H1 (cell line): ENCODE measurements around the gene ADGRV1. TPM values are rescaled to one million over a fixed set of nuclear protein-coding genes. Genes with fewer than 3 reads are reported as not detected.

Experiments
- CTCF ChIA-PET: fragments of 300-600 bp; sonication (Branson Sonifier 250); formaldehyde crosslinking; loops from one replicate; lab custom pipeline; 2021; ENCODE audit not compliant: partially characterized antibody; lab: Charles Lee
- POLR2A ChIA-PET: fragments of 300-600 bp; sonication (Branson Sonifier 250); formaldehyde crosslinking; loops from one replicate; lab custom pipeline; 2021; ENCODE audit warnings: inconsistent platforms; ENCODE audit not compliant: partially characterized antibody; lab: Charles Lee
- DNase-seq, 2 experiments: peaks; one replicate each; pipeline versions ENCODE4 v3.0.0 to v3.0.0-alpha.2; 2010 to 2022; ENCODE audit warnings: low spot score in 2 of 2, low read depth in 1 of 2, mixed read lengths in 1 of 2
- FAIRE-seq: peaks from 2 replicates; lab custom pipeline; 2011; peaks lifted over from hg19 to GRCh38; lab: Jason Lieb, UNC
- H2AFZ ChIP-seq: 2 replicates; pipeline ENCODE4 v1.8.1; 2012; ENCODE audit warnings: low read length, inconsistent platforms
- H2AK5ac ChIP-seq: 2 replicates; pipeline ENCODE4 v1.6.1; 2013; ENCODE audit warnings: low read depth, low read length
- H2BK120ac ChIP-seq: replicated peaks from 2 replicates; pipeline ENCODE3; 2013; ENCODE audit warnings: low read depth, low read length, inconsistent platforms
- H2BK12ac ChIP-seq: 2 replicates; pipeline ENCODE4 v1.6.1; 2013; ENCODE audit warnings: low read depth, low read length
- H2BK15ac ChIP-seq: 2 replicates; pipeline ENCODE4 v1.6.1; 2013; ENCODE audit warnings: low read length
- H2BK20ac ChIP-seq: 2 replicates; pipeline ENCODE4 v1.6.1; 2013; ENCODE audit warnings: low read length
- H2BK5ac ChIP-seq: 2 replicates; pipeline ENCODE4 v1.6.1; 2013; ENCODE audit warnings: low read depth, low read length
- H3K14ac ChIP-seq: 2 replicates; pipeline ENCODE4 v1.6.1; 2013; ENCODE audit warnings: inconsistent platforms; ENCODE audit not compliant: insufficient read length
- H3K18ac ChIP-seq: 2 replicates; pipeline ENCODE4 v1.6.1; 2013; ENCODE audit warnings: low read length; ENCODE audit errors: extremely low read depth
- H3K23ac ChIP-seq: 2 replicates; pipeline ENCODE4 v1.6.1; 2013; ENCODE audit warnings: inconsistent platforms; ENCODE audit not compliant: insufficient read length
- H3K23me2 ChIP-seq: 2 replicates; pipeline ENCODE4 v1.6.1; 2013; ENCODE audit warnings: low read depth, low read length
- H3K27ac ChIP-seq: 2 replicates; pipeline ENCODE4 v1.6.1; 2011; ENCODE audit warnings: low read depth, low read length, inconsistent platforms
- H3K27me3 ChIP-seq, 4 experiments: replicated peaks in 1 of 4; 1 replicate in 1 of 4; 2 replicates in 3 of 4; pipeline versions ENCODE4 v1.6.1 to v1.8.1; 2011 to 2013; ENCODE audit warnings: low read length in 3 of 4, mild to moderate bottlenecking in 3 of 4, inconsistent platforms in 2 of 4, mixed read lengths in 2 of 4, moderate library complexity in 1 of 4; ENCODE audit not compliant: control insufficient read depth in 3 of 4, insufficient read depth in 3 of 4; ENCODE audit errors: extremely low read depth in 1 of 4
- H3K36me3 ChIP-seq, 4 experiments: 2 replicates each; pipeline versions ENCODE4 v1.6.1 to v1.8.1; 2011 to 2013; ENCODE audit warnings: mild to moderate bottlenecking in 4 of 4, low read length in 3 of 4, moderate library complexity in 2 of 4, control low read depth in 1 of 4, inconsistent platforms in 1 of 4; ENCODE audit not compliant: insufficient read depth in 4 of 4, control insufficient read depth in 2 of 4
- H3K4ac ChIP-seq: replicated peaks from 2 replicates; pipeline ENCODE3; 2013; ENCODE audit warnings: low read length, low read depth, mixed read lengths, inconsistent platforms; ENCODE audit not compliant: insufficient read length
- H3K4me1 ChIP-seq, 4 experiments: replicated peaks in 1 of 4; 1 replicate in 1 of 4; 2 replicates in 3 of 4; pipeline versions ENCODE4 v1.6.1 to v1.8.1; 2011 to 2013; ENCODE audit warnings: low read length in 3 of 4, inconsistent platforms in 2 of 4, mixed read lengths in 1 of 4; ENCODE audit not compliant: insufficient read depth in 4 of 4, control insufficient read depth in 3 of 4
- H3K4me2 ChIP-seq, 2 experiments: 2 replicates each; pipeline versions ENCODE4 v1.6.1 to v1.8.1; 2011 to 2013; ENCODE audit warnings: low read depth in 2 of 2, low read length in 2 of 2, control low read depth in 1 of 2, inconsistent platforms in 1 of 2, mild to moderate bottlenecking in 1 of 2; ENCODE audit not compliant: insufficient read depth in 1 of 2
- H3K4me3 ChIP-seq, 4 experiments: fragments of 200-600, 300-600 bp in 1 of 4; sonication (generic), shearing (Covaris generic), sonication (Bioruptor Twin) in 1 of 4; 2 replicates each; pipeline versions ENCODE4 v1.5.1 to v1.8.1; 2011 to 2016; ENCODE audit warnings: low read length in 4 of 4, low read depth in 3 of 4, control low read depth in 2 of 4, inconsistent platforms in 2 of 4, mild to moderate bottlenecking in 2 of 4, mixed read lengths in 1 of 4, moderate library complexity in 1 of 4; ENCODE audit not compliant: insufficient read depth in 2 of 4; ENCODE audit errors: extremely low read depth in 1 of 4
- H3K56ac ChIP-seq: replicated peaks from 2 replicates; pipeline ENCODE3; 2013; ENCODE audit warnings: low read depth, mild to moderate bottlenecking, mixed read lengths, low read length, inconsistent platforms; ENCODE audit not compliant: insufficient read length
- H3K79me1 ChIP-seq: 2 replicates; pipeline ENCODE4 v1.6.1; 2013; ENCODE audit warnings: low read depth, low read length, control low read depth
- H3K79me2 ChIP-seq, 2 experiments: 2 replicates each; pipeline versions ENCODE4 v1.6.1 to v1.8.1; 2012 to 2013; ENCODE audit warnings: low read length in 2 of 2, mild to moderate bottlenecking in 2 of 2, inconsistent platforms in 1 of 2; ENCODE audit not compliant: insufficient read depth in 2 of 2, control insufficient read depth in 1 of 2
- H3K9ac ChIP-seq, 4 experiments: replicated peaks in 1 of 4; 1 replicate in 1 of 4; 2 replicates in 3 of 4; pipeline versions ENCODE4 v1.6.1 to v1.8.1; 2011 to 2013; ENCODE audit warnings: low read depth in 3 of 4, low read length in 3 of 4, control low read depth in 2 of 4, mild to moderate bottlenecking in 2 of 4, moderate library complexity in 2 of 4, inconsistent platforms in 1 of 4; ENCODE audit errors: extremely low read depth in 1 of 4
- H3K9me3 ChIP-seq, 2 experiments: 2 replicates each; pipeline versions ENCODE4 v1.6.1 to v1.8.1; 2012 to 2013; ENCODE audit warnings: mild to moderate bottlenecking in 2 of 2, moderate library complexity in 2 of 2, control low read depth in 1 of 2, inconsistent platforms in 1 of 2, low read depth in 1 of 2, low read length in 1 of 2, mixed read lengths in 1 of 2; ENCODE audit not compliant: insufficient read depth in 2 of 2
- H4K20me1 ChIP-seq, 2 experiments: replicated peaks in 1 of 2; 2 replicates each; pipeline versions ENCODE3 to v1.8.1; 2011 to 2013; ENCODE audit warnings: inconsistent platforms in 2 of 2, low read length in 2 of 2, mild to moderate bottlenecking in 1 of 2; ENCODE audit not compliant: insufficient read depth in 2 of 2, control insufficient read depth in 1 of 2
- H4K5ac ChIP-seq: 2 replicates; pipeline ENCODE4 v1.6.1; 2013; ENCODE audit warnings: low read length, low read depth, mixed read lengths, inconsistent platforms; ENCODE audit not compliant: insufficient read length
- H4K8ac ChIP-seq: 2 replicates; pipeline ENCODE4 v1.8.0; 2013; ENCODE audit warnings: mild to moderate bottlenecking, moderate library complexity, low read length, inconsistent platforms; ENCODE audit not compliant: insufficient read depth; ENCODE audit errors: extremely low read depth
- H4K91ac ChIP-seq: replicated peaks from 2 replicates; pipeline ENCODE3; 2013; ENCODE audit warnings: low read length, mixed read lengths, inconsistent platforms; ENCODE audit not compliant: insufficient read length
- CREB1 ChIP-seq: IDR thresholded peaks from 2 replicates; pipeline ENCODE4 v1.6.1; 2012; ENCODE audit warnings: inconsistent platforms
- HDAC6 ChIP-seq: IDR thresholded peaks from one replicate; pipeline ENCODE4 v1.7.1; 2012; ENCODE audit warnings: low read depth, mild to moderate bottlenecking, inconsistent platforms, low read length, moderate library complexity
- RAD21 ChIP-seq, 2 experiments: IDR thresholded peaks in 1 of 2; conservative IDR thresholded peaks in 1 of 2; 2 replicates each; pipeline ENCODE4 v1.6.1; 2011; ENCODE audit warnings: low read depth in 2 of 2, low read length in 2 of 2, improper control_type of control experiment in 1 of 2, inconsistent platforms in 1 of 2, mild to moderate bottlenecking in 1 of 2, moderate library complexity in 1 of 2
- polyA plus RNA-seq, 7 experiments: library from polyadenylated mRNA; depleted of rRNA in 3 of 7; stranded (reverse) in 5 of 7; unstranded in 2 of 7; fragments of >200 nt in 5 of 7; fragments of 200-250 nt in 2 of 7; gene quantifications; 1 replicate in 5 of 7; 2 replicates in 1 of 7; 4 replicates in 1 of 7; pipeline versions ENCODE4 v1.2.1 to v1.2.3, GENCODE V29; 2011 to 2013; ENCODE audit warnings: missing spikeins in 2 of 7, mixed read lengths in 2 of 7
- total RNA-seq: library from RNA; stranded (reverse); fragmentation: NEBNext Ultra II Directional; extraction: Animal tissue kit (Norgen Biotek cat#: 25700); gene quantifications from 2 replicates; pipeline ENCODE4 v1.2.1, GENCODE V29; 2021

The ADGRV1 gene
- total and polyA plus RNA-seq, 2 of the 8 experiments (the other 6 are each of a cell fraction or from before 2014, with no cell fraction given): 53.1 to 62.2 TPM

GRCh38 chr5:90962481-90962880, 403.9 kb downstream of the ADGRV1 start:
- CTCF ChIA-PET: no interaction called here
- TF ChIP-seq CREB1: no peak
- no peak for TF ChIP-seq RAD21 (IDR thresholded peaks at IDR 0.05 in 1 of 2, conservative IDR thresholded peaks at IDR 0.05 in 1 of 2; ENCODE audit: low read depth in 2 of 2, low read length in 2 of 2)
- TF ChIP-seq HDAC6: no peak

More at GRCh38 chr5:90962481-90962880, 403.9 kb downstream of the ADGRV1 start:
- H2BK120ac ChIP-seq: no peak overlapping the region
- no peak overlapping the region for H3K4me3 ChIP-seq
- H3K56ac ChIP-seq: no peak overlapping the region
- H4K8ac ChIP-seq: no peak overlapping the region
- no peak for DNase-seq
- H2BK20ac ChIP-seq: no peak overlapping the region
- no peak overlapping the region for H4K5ac ChIP-seq
- H3K9ac ChIP-seq: no peak overlapping the region
- no peak overlapping the region for H3K4me2 ChIP-seq
- no peak overlapping the region for H2BK15ac ChIP-seq
- H2BK12ac ChIP-seq: no peak overlapping the region
- FAIRE-seq: no peak
- H3K4ac ChIP-seq: no peak overlapping the region
- H3K27ac ChIP-seq: no peak overlapping the region
- peaks cover 0 to 4% (median 1%) of the 10 kb centered on the region in 4 experiments; a peak in 4 of 8 replicates for H3K36me3 ChIP-seq
- H2AFZ ChIP-seq: no peak overlapping the region
- H2BK5ac ChIP-seq: no peak overlapping the region
- H3K23ac ChIP-seq: no peak overlapping the region
- H3K27me3 ChIP-seq: no peaks in the 10 kb centered on the region
- H3K9me3 ChIP-seq: no peaks in the 10 kb centered on the region
- no peaks in the 10 kb centered on the region for H3K23me2 ChIP-seq
- no peaks in the 10 kb centered on the region for H3K79me2 ChIP-seq
- H2AK5ac ChIP-seq: no peak overlapping the region
- H3K14ac ChIP-seq: no peak overlapping the region
- POLR2A ChIA-PET: interaction anchor here (1.2 to 1.3 kb wide), 2 partner anchors 19 to 30 kb away, joined by 3 read pairs; no protein-coding TSS in a partner anchor
- H4K20me1 ChIP-seq: no peaks in the 10 kb centered on the region
- no peak overlapping the region for H3K18ac ChIP-seq
- H3K4me1 ChIP-seq: no peaks in the 10 kb centered on the region
- H3K79me1 ChIP-seq: no peaks in the 10 kb centered on the region
- H4K91ac ChIP-seq: no peak overlapping the region
